ENCODE data around the gene STX8. TPM values are rescaled to one million over a fixed set of nuclear protein-coding genes. Genes with fewer than 3 reads are reported as not detected.
"Not testable (repeated sequence)": the region's sequence is repeated elsewhere in the genome, so short reads cannot be mapped to it uniquely, and the experiment has no call there.

Gene STX8
- total RNA-seq, 2 experiments from 2014 or later = 75.2 to 75.8 TPM

DNA sequence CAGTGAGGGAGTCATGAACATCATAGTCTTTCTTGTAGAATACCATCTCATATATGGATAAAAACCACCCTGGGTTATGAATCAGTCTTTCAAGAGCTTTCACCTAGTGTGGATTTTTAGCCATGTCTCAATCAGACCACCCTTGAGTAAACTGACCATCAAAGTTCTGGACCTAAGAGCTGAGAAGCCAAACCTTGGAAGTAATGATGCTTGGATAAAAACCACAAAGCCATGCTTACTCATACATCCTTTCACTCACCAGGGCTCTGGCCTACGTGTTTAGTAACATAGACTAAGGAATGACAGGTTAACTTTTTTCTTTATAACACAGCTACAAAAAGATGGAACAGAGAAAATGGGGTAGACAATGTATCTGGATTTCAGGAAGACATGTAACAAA lies 167.2 kb downstream of the STX8 start:
- Mint-ChIP-seq H3K4me1 (ENCODE audit: low read depth) (no peaks in the 10 kb centered on the region), H3K4me3 (no peak overlapping the region), H3K27ac (no peak overlapping the region), H3K27me3 (no peaks in the 10 kb centered on the region), H3K36me3 (no peaks in the 10 kb centered on the region), H3K9me3 (no peaks in the 10 kb centered on the region)
- ChIA-PET POLR2A (no interaction called here), CTCF (no interaction called here)
- intact Hi-C loops (cut with micrococcal nuclease) = loop anchor here (10.0 kb wide), 1 partner anchor 106 kb away; no protein-coding TSS in a partner anchor
- DNase-seq = no peak

DNA sequence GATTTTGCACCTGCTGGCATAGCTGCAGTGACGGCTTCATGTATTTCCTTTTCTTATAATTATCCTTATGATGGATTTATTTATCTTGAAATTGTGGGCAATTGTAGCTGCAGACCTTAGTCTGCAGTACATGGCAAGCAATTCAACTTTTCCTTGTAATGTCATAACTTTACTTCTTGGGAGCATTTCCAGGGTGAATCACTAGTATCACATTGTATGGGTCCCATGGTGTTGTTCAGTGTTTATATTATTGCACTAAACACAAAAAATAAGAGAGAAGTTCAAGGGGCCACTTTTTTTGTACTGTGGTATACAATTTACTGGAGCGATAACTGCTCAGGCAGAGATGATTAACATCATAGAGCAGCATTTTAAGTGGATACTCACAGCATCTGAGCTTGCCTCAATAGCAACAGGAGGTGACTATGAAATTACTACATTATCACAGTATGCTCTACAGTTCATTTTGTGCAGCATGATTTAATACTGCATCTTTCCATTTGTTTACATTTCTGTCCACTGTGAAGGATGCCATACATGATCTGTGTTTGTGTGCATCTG lies 169.5 kb downstream of the STX8 start:
- no peaks in the 10 kb centered on the region for H3K4me1 Mint-ChIP-seq (ENCODE audit: low read depth)
- CTCF ChIA-PET = interaction anchor here (1.0 kb wide), 1 partner anchor 115 kb away, joined by 3 read pairs; no protein-coding TSS in a partner anchor
- POLR2A ChIA-PET = no interaction called here

DNA sequence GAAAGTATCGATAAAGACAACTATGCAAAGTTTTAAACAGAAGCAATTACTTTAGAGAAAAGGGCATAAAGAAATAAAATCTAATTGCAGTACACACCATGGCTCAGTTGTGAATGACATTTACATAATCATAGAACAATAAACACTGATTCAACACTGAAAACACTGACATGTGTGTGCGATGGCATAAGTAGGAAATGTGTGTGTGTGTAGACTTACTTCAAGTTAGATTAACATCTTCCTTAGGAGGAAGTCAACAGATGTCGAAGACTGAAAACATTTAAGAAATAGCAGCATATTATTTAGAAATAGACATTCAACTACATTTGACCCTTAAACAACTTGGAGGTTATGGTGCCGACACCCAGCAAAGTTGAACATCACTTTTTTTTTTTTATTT lies 172.4 kb downstream of the STX8 start:
- intact Hi-C loops (cut with micrococcal nuclease) = loop anchor here (10.0 kb wide), 1 partner anchor 112 kb away; no protein-coding TSS in a partner anchor

More for the DNA sequence above, 169.5 kb downstream of the STX8 start:
- Mint-ChIP-seq H3K27ac (no peak overlapping the region), H3K9me3 (no peaks in the 10 kb centered on the region), H3K36me3 (no peaks in the 10 kb centered on the region), H3K4me3 (no peak overlapping the region), H3K27me3 (no peaks in the 10 kb centered on the region)
- no peak for DNase-seq
- intact Hi-C loops (cut with micrococcal nuclease) = loop anchor here (10.0 kb wide), 1 partner anchor 109 kb away; no protein-coding TSS in a partner anchor

DNA sequence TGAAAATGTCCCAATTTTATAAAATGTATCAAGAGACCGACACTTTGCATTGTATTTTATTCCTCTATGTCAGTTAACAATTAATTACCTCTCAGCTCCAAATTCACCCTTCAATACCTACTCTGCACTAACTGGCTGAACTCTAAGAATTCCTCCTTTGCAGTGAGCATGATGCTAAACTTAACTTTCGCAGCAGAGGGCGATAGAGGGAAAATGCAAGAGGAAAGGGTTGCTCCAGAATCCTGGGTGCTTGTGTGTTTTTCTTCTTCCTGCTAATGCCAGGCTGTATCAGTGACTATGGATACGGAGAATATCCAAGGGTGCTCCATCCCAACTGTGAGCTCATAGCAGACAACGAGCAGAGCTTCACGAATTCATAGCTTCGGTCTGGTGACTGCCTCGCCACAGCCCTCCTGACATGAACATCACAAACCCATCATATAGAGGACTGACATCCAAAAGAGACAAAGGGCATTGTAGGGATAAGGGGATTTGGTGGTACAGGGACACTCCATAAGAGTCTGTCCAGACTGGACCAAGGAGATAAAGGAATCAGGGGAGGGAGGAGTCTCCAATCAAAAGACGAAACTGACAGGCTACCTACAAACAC lies 172.9 kb downstream of the STX8 start:
- Mint-ChIP-seq H3K4me3 (no peak overlapping the region), H3K27me3 (no peaks in the 10 kb centered on the region), H3K27ac (no peak overlapping the region), H3K4me1 (ENCODE audit: low read depth) (no peaks in the 10 kb centered on the region), H3K36me3 (no peaks in the 10 kb centered on the region), H3K9me3 (no peaks in the 10 kb centered on the region)
- CTCF ChIA-PET = interaction anchor here (0.6 to 1.8 kb wide), 10 partner anchors 9 to 119 kb away, joined by 3 to 5 read pairs (median 3); no protein-coding TSS in a partner anchor
- POLR2A ChIA-PET = no interaction called here
- peak; percentile 48 for DNase-seq
- intact Hi-C loops (cut with micrococcal nuclease) = loop anchor here (10.0 kb wide), 1 partner anchor 112 kb away; no protein-coding TSS in a partner anchor

More for the DNA sequence above, 172.4 kb downstream of the STX8 start:
- no peaks in the 10 kb centered on the region for H3K9me3 Mint-ChIP-seq
- H3K27ac Mint-ChIP-seq = no peak overlapping the region
- ChIA-PET CTCF (interaction anchor here (0.6 to 1.8 kb wide), 4 partner anchors 8 to 119 kb away, joined by 3 to 5 read pairs (median 4); no protein-coding TSS in a partner anchor), POLR2A (no interaction called here)
- no peaks in the 10 kb centered on the region for H3K36me3 Mint-ChIP-seq
- H3K4me3 Mint-ChIP-seq = no peak overlapping the region
- DNase-seq = no peak
- no peaks in the 10 kb centered on the region for H3K4me1 Mint-ChIP-seq (ENCODE audit: low read depth)
- H3K27me3 Mint-ChIP-seq = no peaks in the 10 kb centered on the region

DNA sequence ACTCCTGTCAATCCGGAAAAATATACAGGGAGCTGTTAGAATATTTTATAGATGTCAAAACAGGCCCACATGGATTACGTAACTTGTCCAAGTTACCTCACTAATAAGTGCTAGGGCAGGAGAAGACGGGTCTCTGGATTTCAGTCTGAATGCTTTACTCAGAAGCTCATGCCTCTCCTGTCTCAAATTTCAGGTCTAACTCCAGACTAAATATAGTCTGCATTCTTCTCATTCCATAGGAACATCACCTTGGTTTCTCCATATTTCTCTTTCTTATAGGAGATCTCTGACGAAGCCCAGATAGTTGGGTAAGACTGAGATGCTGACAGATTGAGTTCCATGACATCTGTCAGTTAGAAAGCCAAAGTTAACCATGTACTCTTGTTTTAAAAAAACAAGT lies 174.2 kb downstream of the STX8 start:
- CTCF ChIA-PET = interaction anchor here (0.7 to 1.8 kb wide), 2 partner anchors 111 to 120 kb away, joined by 3 to 5 read pairs; no protein-coding TSS in a partner anchor
- Mint-ChIP-seq H3K4me1 (ENCODE audit: low read depth) (no peaks in the 10 kb centered on the region), H3K27ac (no peak overlapping the region), H3K9me3 (no peaks in the 10 kb centered on the region), H3K27me3 (no peaks in the 10 kb centered on the region), H3K4me3 (no peak overlapping the region), H3K36me3 (peaks cover 4% of the 10 kb centered on the region)
- intact Hi-C loops (cut with micrococcal nuclease) = loop anchor here (10.0 kb wide), 1 partner anchor 113 kb away; no protein-coding TSS in a partner anchor
- POLR2A ChIA-PET = no interaction called here
- no peak for DNase-seq

DNA sequence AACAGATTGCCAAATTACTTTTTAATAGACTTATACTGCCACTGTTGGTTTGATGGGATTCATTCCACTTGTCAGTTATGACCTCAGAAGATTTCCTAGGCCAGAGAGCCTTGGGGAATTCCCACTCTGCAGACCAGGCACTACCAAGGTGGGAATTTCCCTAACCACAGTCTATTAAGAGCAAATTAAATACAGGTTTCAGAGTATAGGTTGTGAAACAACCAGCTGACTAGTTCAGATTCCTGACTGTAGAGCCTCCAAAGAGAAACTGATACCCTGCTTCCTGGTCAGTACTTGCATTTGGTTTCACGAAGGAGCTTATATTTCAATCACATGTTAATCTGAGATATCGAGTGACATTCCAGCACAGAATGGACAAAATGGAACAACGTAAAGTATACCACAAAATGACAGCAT lies 186.5 kb downstream of the STX8 start:
- Mint-ChIP-seq H3K36me3 (peaks cover 26% of the 10 kb centered on the region), H3K27me3 (no peaks in the 10 kb centered on the region), H3K9me3 (peaks cover 20% of the 10 kb centered on the region), H3K27ac (no peak overlapping the region), H3K4me1 (ENCODE audit: low read depth) (peaks cover 8% of the 10 kb centered on the region), H3K4me3 (no peak overlapping the region)
- intact Hi-C loops (cut with micrococcal nuclease) = no loop called here
- ChIA-PET CTCF (no interaction called here), POLR2A (no interaction called here)
- peak; percentile 14 for DNase-seq

DNA sequence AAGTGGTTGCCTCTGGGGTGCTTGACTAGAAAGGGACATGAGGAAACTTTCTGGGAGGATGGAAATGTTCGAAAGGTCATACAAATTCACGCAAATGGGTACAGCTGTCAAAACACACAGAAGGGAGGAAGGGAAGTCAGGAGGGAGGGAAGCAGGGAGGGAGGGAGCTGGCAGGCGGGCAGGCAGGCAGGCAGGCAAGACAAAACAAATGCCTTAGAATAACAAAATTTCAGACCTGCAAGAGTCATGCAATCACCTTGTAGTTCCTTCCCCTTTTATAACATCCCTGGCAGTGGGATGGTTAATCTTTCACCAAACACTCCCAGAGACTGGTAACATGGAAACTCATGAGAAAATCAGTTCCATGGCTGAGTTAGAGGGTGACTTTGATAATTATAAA lies 189.2 kb downstream of the STX8 start:
- ChIA-PET CTCF (interaction anchor here (1.1 kb wide), 1 partner anchor 21 kb away, joined by 3 read pairs; no protein-coding TSS in a partner anchor), POLR2A (no interaction called here)
- intact Hi-C loops (cut with micrococcal nuclease) = no loop called here
- no peak overlapping the region for H3K27ac Mint-ChIP-seq
- H3K4me3 Mint-ChIP-seq = no peak overlapping the region
- H3K27me3 Mint-ChIP-seq = no peaks in the 10 kb centered on the region
- peaks cover 8% of the 10 kb centered on the region for H3K4me1 Mint-ChIP-seq (ENCODE audit: low read depth)
- no peak for DNase-seq
- H3K36me3 Mint-ChIP-seq = peaks cover 1% of the 10 kb centered on the region
- no peaks in the 10 kb centered on the region for H3K9me3 Mint-ChIP-seq

DNA sequence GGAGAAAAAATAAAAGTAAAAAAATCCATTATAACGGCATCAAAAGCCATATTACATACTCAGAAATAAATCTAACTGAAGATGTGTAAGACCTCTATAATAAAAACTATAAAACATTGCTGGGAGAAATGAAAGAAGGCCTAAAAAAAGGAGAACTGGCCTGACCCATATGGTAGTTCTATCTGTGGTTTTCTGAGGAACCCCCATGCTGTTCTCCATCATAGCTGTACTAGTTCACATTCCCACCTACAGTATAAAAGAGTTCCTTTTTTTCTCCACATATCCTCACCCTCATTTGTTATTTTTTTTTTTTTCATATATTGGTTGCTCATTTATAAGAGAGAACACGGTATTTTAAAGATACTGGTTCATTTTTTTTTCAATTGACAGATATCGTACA lies 191.8 kb downstream of the STX8 start:
- DNase-seq = no peak
- no peaks in the 10 kb centered on the region for H3K9me3 Mint-ChIP-seq
- H3K4me1 Mint-ChIP-seq (ENCODE audit: low read depth) = peaks cover 5% of the 10 kb centered on the region
- ChIA-PET CTCF (interaction anchor here (0.7 kb wide), 1 partner anchor 19 kb away, joined by 3 read pairs; no protein-coding TSS in a partner anchor), POLR2A (no interaction called here)
- H3K4me3 Mint-ChIP-seq = no peak overlapping the region
- no peaks in the 10 kb centered on the region for H3K27me3 Mint-ChIP-seq
- peaks cover 1% of the 10 kb centered on the region for H3K36me3 Mint-ChIP-seq
- intact Hi-C loops (cut with micrococcal nuclease) = no loop called here
- no peak overlapping the region for H3K27ac Mint-ChIP-seq

DNA sequence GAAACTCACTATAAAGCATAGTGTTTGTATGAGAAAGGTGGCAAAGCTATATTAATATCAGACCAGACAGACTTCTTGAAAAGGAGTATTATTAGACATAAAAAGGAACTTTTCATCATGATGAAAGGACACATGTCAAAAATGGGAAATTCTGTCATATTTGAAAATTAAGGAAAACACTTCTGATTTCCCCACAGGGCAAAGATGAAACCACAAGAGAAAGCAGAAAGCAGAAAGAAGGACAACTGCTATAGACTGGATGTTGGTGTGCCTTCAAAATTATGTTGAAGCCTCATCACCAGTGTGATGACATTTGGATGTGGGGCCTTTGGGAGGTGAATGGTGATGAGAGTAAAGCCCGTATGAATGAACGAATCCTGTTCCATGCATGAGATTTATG lies 193.0 kb downstream of the STX8 start:
- no peak for DNase-seq
- Mint-ChIP-seq H3K36me3 (peaks cover 12% of the 10 kb centered on the region), H3K27ac (no peak overlapping the region), H3K9me3 (no peaks in the 10 kb centered on the region), H3K4me1 (ENCODE audit: low read depth) (peaks cover 4% of the 10 kb centered on the region), H3K27me3 (no peaks in the 10 kb centered on the region), H3K4me3 (no peak overlapping the region)
- ChIA-PET CTCF (interaction anchor here (0.6 kb wide), 1 partner anchor 10 kb away, joined by 3 read pairs; no protein-coding TSS in a partner anchor), POLR2A (no interaction called here)
- intact Hi-C loops (cut with micrococcal nuclease) = no loop called here

DNA sequence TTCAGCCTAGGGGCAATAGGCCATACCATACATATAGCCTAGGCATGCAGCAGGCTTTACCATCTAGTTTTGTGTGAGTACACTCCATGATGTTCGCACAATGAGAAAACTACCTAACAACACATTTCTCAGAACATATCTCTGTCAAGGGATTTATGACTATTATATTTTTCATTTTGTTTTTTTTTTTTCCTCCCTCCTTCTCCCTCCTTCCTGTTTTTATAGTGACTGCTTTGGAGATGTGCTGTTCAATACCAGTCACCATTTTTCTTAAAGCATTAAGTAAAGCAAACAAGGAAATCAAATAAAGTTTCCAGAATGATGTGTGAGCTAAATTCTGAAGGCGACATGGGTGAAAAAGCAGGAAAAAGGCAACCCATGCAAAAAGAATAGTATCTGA lies 194.6 kb downstream of the STX8 start:
- peaks cover 4% of the 10 kb centered on the region for H3K4me1 Mint-ChIP-seq (ENCODE audit: low read depth)
- DNase-seq = no peak
- peaks cover 25% of the 10 kb centered on the region for H3K36me3 Mint-ChIP-seq
- CTCF ChIA-PET = no interaction called here
- intact Hi-C loops (cut with micrococcal nuclease) = no loop called here
- H3K27ac Mint-ChIP-seq = no peak overlapping the region
- no peak overlapping the region for H3K4me3 Mint-ChIP-seq
- no peaks in the 10 kb centered on the region for H3K27me3 Mint-ChIP-seq
- POLR2A ChIA-PET = no interaction called here
- peaks cover 2% of the 10 kb centered on the region for H3K9me3 Mint-ChIP-seq

DNA sequence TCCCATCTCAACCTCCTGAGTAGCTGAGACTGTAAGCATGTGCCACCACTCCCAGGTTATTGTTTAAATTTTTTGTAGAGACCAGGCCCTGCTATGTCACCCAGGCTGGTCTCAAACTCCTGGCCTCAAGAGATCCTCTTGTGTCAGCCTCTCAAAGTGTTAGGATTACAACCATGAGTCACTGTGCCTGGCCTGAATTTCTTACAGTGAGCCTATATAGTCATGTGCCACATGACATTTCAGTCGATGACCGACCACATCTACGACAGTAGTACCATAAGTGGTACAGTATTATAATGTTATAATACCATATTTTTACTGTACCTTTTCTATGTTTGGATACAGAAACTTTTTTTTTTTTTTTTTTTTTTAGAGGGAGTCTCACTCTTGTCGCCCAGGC lies 195.3 kb downstream of the STX8 start:
- Mint-ChIP-seq H3K4me1 (ENCODE audit: low read depth) (peaks cover 4% of the 10 kb centered on the region), H3K36me3 (peaks cover 30% of the 10 kb centered on the region), H3K27me3 (no peaks in the 10 kb centered on the region), H3K27ac (no peak overlapping the region), H3K9me3 (peaks cover 3% of the 10 kb centered on the region), H3K4me3 (no peak overlapping the region)
- no peak for DNase-seq
- CTCF ChIA-PET = no interaction called here
- intact Hi-C loops (cut with micrococcal nuclease) = no loop called here
- POLR2A ChIA-PET = no interaction called here

DNA sequence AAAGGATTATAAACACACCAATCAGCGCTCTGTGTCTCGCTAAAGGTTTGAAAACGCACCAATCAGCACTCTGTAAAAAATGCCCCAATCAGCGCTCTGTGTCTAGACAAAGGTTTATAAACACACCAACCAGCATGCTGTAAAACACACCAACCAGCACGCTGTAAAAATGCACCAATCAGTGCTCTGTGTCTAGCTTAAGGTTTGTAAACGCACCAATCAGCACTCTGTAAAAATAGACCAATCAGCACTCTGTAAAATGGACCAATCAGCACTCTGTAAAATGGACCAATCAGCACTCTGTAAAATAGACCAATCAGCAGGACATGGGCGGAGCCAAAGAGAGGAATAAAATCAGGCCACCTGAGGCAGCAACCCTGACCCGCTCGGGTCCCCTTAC lies 199.4 kb downstream of the STX8 start:
- POLR2A ChIA-PET = not testable (repeated sequence)
- H3K36me3 Mint-ChIP-seq = peaks cover 30% of the 10 kb centered on the region

DNA sequence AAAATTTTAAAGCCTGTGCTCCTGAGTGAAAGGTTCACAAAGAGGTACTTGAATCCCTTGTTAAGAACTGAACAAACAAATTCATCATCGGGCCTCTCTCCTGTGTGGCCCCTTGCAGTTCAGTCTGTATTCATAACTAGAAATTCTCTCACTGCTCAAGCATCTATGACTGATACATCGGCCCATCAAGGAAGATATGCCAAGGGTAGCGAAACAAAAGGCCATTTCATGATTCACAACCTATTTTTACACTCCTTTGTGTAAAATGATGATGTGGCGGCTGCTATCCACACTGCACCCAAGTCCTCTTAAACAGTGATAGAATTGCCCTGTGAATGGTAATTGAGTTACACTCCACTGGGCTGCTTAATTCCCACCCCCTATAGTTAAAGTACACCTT lies 204.6 kb downstream of the STX8 start:
- ChIA-PET POLR2A (no interaction called here), CTCF (no interaction called here)
- peak; percentile 10 for DNase-seq
- no peak overlapping the region for H3K27ac Mint-ChIP-seq
- no peak overlapping the region for H3K4me3 Mint-ChIP-seq
- no peaks in the 10 kb centered on the region for H3K27me3 Mint-ChIP-seq
- intact Hi-C loops (cut with micrococcal nuclease) = no loop called here
- H3K4me1 Mint-ChIP-seq (ENCODE audit: low read depth) = peaks cover 7% of the 10 kb centered on the region
- peaks cover 4% of the 10 kb centered on the region for H3K36me3 Mint-ChIP-seq
- H3K9me3 Mint-ChIP-seq = no peaks in the 10 kb centered on the region

More for the DNA sequence above, 199.4 kb downstream of the STX8 start:
- intact Hi-C loops (cut with micrococcal nuclease); H3K9me3 Mint-ChIP-seq; CTCF ChIA-PET; H3K4me3 Mint-ChIP-seq; H3K27me3 Mint-ChIP-seq; DNase-seq; H3K27ac Mint-ChIP-seq; H3K4me1 Mint-ChIP-seq (ENCODE audit: low read depth): not testable (repeated sequence)

All from activated CD4-positive, alpha-beta memory T cell treated with anti-CD3 and anti-CD28 coated beads for 36 hours (primary cell).